HG03460 (cell line): ENCODE results near the gene TBX3.

ENCODE experiments used
- ATAC-seq: cut with Tn5 transposase; IDR thresholded peaks from one replicate; pipeline ENCODE4 v1.9.1; 2021; ENCODE audit not compliant: unreplicated experiment

The TBX3 gene

GRCh38 chr12:114697243-114697716 lies 13.3 kb upstream of the TBX3 start:
- ATAC-seq, result no peak

- ATAC-seq, result no peak
These were observed 12.7 kb upstream of the TBX3 start for GRCh38 chr12:114696443-114697242.

GRCh38 chr12:114695305-114695592 lies 11.3 kb upstream of the TBX3 start:
- ATAC-seq, result no peak

- no peak for ATAC-seq
These were observed 10.7 kb upstream of the TBX3 start for GRCh38 chr12:114694436-114695304.

- no peak for ATAC-seq
These were observed 9.6 kb upstream of the TBX3 start for GRCh38 chr12:114693532-114693931.

GRCh38 chr12:114693059-114693531 lies 9.1 kb upstream of the TBX3 start:
- ATAC-seq, result no peak

- no peak for ATAC-seq
These were observed 8.4 kb upstream of the TBX3 start for GRCh38 chr12:114692186-114693058.

GRCh38 chr12:114691763-114692185 lies 7.8 kb upstream of the TBX3 start:
- ATAC-seq, result no peak

- ATAC-seq, result no peak
These were observed 7.2 kb upstream of the TBX3 start for GRCh38 chr12:114691196-114691595.

- ATAC-seq, result no peak
These were observed 6.5 kb upstream of the TBX3 start for GRCh38 chr12:114690267-114691135.

GRCh38 chr12:114689075-114689994 lies 5.4 kb upstream of the TBX3 start:
- ATAC-seq, result no peak

GRCh38 chr12:114688256-114688845 lies 4.4 kb upstream of the TBX3 start:
- ATAC-seq, result no peak

GRCh38 chr12:114687802-114688201 lies 3.8 kb upstream of the TBX3 start:
- no peak for ATAC-seq

GRCh38 chr12:114686773-114687500 lies 3.0 kb upstream of the TBX3 start:
- no peak for ATAC-seq

GRCh38 chr12:114686426-114686772 lies 2.4 kb upstream of the TBX3 start:
- no peak for ATAC-seq

- no peak for ATAC-seq
These were observed 1.9 kb upstream of the TBX3 start for GRCh38 chr12:114685869-114686268.

GRCh38 chr12:114685320-114685781 lies 1.4 kb upstream of the TBX3 start:
- ATAC-seq, result no peak

- ATAC-seq, result no peak
These were observed 897 bp upstream of the TBX3 start for GRCh38 chr12:114684870-114685273.
